ENCODE measurements around the gene SLC26A4.

GRCh38 chr7:107758667-107759066 is 98.0 kb downstream of the SLC26A4 start:
- TF ChIP-seq CTCF (conservative IDR thresholded peaks at IDR 0.05; ENCODE audit: low read depth, low read length): no peak
- TF ChIP-seq EZH2 (IDR thresholded peaks at IDR 0.05; ENCODE audit: low read length, unreplicated experiment): no peak
